Measurements from ENCODE around the gene PRKCZ. TPM values are rescaled to one million over a fixed set of nuclear protein-coding genes. Genes with fewer than 3 reads are reported as not detected.

Gene PRKCZ
- total RNA-seq, 1 donor from 2014 or later, result 7.8 TPM

DNA sequence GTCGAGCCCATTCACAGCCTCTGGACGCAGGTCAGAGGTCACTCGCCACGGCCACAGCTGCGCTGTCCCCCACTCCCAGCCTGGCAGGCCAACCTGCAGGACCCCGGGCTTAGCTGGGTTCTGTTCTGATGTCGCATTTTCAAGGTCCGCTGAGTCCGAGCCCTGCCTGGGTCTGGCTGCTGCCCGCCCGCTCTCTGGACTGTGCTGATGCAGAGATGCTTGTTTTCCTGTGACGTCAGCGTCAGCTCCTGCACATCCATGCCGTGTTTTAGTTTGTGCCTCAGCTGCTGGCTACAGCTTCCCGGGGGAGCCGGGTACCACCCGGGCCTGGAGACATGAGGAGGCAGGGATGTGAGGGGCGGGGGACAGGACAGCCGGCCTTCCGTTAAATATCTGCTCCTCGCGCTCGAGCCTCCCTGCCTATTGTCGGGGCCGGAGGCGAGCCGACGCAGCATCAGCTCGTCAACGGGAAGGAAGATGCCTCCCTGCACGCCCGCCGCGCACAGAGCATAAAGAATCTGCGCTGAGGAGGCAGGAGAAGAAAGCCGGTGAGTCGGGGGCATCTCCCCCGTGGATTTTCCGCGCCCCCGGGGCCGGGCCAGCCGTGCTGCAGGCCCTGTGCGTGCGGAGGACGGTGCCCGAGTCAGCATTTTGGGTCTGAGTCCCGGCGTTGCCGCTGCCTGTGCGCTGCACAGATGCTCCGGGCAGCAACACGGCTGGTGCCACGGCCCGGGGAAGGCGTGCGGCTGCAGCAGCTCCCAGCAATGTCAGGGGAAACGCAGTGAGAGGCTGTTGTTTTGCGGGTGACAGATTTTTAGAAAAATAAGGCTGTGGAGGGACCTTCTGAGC lies 23.4 kb downstream of the PRKCZ start:
- peak overlapping the region; percentile 59 for H3K27ac Mint-ChIP-seq (ENCODE audit: unreplicated experiment)
- peaks cover 11% of the 10 kb centered on the region for H3K4me1 Mint-ChIP-seq (ENCODE audit: low read depth)
- no peak for DNase-seq (ENCODE audit: low spot score)
- H3K4me3 Mint-ChIP-seq (ENCODE audit: unreplicated experiment), result peak overlapping the region; percentile 74
- H3K9me3 Mint-ChIP-seq (ENCODE audit: low read depth), result peaks cover 18% of the 10 kb centered on the region
- TF ChIP-seq, protein P1, sequence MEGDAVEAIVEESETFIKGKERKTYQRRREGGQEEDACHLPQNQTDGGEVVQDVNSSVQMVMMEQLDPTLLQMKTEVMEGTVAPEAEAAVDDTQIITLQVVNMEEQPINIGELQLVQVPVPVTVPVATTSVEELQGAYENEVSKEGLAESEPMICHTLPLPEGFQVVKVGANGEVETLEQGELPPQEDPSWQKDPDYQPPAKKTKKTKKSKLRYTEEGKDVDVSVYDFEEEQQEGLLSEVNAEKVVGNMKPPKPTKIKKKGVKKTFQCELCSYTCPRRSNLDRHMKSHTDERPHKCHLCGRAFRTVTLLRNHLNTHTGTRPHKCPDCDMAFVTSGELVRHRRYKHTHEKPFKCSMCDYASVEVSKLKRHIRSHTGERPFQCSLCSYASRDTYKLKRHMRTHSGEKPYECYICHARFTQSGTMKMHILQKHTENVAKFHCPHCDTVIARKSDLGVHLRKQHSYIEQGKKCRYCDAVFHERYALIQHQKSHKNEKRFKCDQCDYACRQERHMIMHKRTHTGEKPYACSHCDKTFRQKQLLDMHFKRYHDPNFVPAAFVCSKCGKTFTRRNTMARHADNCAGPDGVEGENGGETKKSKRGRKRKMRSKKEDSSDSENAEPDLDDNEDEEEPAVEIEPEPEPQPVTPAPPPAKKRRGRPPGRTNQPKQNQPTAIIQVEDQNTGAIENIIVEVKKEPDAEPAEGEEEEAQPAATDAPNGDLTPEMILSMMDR (IDR thresholded peaks at IDR 0.05), result no peak
- H3K27me3 Mint-ChIP-seq (ENCODE audit: low read depth), result peaks cover 6% of the 10 kb centered on the region
- peaks cover 15% of the 10 kb centered on the region for H3K36me3 Mint-ChIP-seq (ENCODE audit: low read depth)

DNA sequence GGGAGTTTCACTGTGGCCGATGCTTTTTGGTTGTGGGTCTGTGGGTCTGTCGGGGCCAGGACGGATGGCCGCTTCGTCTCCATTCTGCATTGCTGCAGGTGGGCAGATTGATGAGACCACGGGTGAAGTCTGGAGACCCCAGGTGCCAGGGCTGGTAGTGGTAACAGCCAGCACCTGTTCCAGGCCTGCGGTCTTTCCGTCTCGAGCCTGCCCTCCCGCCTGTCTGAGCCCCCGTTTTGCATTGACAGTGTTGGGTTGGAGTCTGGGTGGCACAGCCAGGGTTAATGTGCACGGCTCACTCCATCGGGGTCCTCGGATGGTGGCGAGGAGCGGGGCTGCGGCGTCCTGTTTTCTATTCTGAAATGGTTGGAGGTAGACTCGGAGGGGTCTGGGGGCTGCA lies 24.2 kb downstream of the PRKCZ start:
- Mint-ChIP-seq H3K4me3 (ENCODE audit: unreplicated experiment) (peak overlapping the region; percentile 74), H3K27ac (ENCODE audit: unreplicated experiment) (no peak overlapping the region)

GRCh38 chr1:2074944-2075740 lies 24.9 kb downstream of the PRKCZ start:
- Mint-ChIP-seq H3K27ac (ENCODE audit: unreplicated experiment) (no peak overlapping the region), H3K4me3 (ENCODE audit: unreplicated experiment) (no peak overlapping the region), H3K4me1 (ENCODE audit: low read depth) (peaks cover 11% of the 10 kb centered on the region), H3K36me3 (ENCODE audit: low read depth) (peaks cover 16% of the 10 kb centered on the region), H3K9me3 (ENCODE audit: low read depth) (peaks cover 22% of the 10 kb centered on the region), H3K27me3 (ENCODE audit: low read depth) (peaks cover 6% of the 10 kb centered on the region)
- DNase-seq (ENCODE audit: low spot score), result no peak
- TF ChIP-seq, protein P1 (IDR thresholded peaks at IDR 0.05), result no peak

More for the DNA sequence above, 24.2 kb downstream of the PRKCZ start:
- no peak for DNase-seq (ENCODE audit: low spot score)
- peaks cover 22% of the 10 kb centered on the region for H3K9me3 Mint-ChIP-seq (ENCODE audit: low read depth)
- TF ChIP-seq, protein P1 (IDR thresholded peaks at IDR 0.05), result no peak
- peaks cover 6% of the 10 kb centered on the region for H3K27me3 Mint-ChIP-seq (ENCODE audit: low read depth)
- peaks cover 11% of the 10 kb centered on the region for H3K4me1 Mint-ChIP-seq (ENCODE audit: low read depth)
- peaks cover 16% of the 10 kb centered on the region for H3K36me3 Mint-ChIP-seq (ENCODE audit: low read depth)

GRCh38 chr1:2076826-2077225 lies 26.6 kb downstream of the PRKCZ start:
- no peak overlapping the region for H3K4me3 Mint-ChIP-seq (ENCODE audit: unreplicated experiment)
- no peak overlapping the region for H3K27ac Mint-ChIP-seq (ENCODE audit: unreplicated experiment)
- peaks cover 11% of the 10 kb centered on the region for H3K4me1 Mint-ChIP-seq (ENCODE audit: low read depth)
- TF ChIP-seq, protein P1 (IDR thresholded peaks at IDR 0.05), result no peak
- H3K9me3 Mint-ChIP-seq (ENCODE audit: low read depth), result peaks cover 22% of the 10 kb centered on the region
- H3K36me3 Mint-ChIP-seq (ENCODE audit: low read depth), result peaks cover 16% of the 10 kb centered on the region
- H3K27me3 Mint-ChIP-seq (ENCODE audit: low read depth), result peaks cover 6% of the 10 kb centered on the region
- no peak for DNase-seq (ENCODE audit: low spot score)

DNA sequence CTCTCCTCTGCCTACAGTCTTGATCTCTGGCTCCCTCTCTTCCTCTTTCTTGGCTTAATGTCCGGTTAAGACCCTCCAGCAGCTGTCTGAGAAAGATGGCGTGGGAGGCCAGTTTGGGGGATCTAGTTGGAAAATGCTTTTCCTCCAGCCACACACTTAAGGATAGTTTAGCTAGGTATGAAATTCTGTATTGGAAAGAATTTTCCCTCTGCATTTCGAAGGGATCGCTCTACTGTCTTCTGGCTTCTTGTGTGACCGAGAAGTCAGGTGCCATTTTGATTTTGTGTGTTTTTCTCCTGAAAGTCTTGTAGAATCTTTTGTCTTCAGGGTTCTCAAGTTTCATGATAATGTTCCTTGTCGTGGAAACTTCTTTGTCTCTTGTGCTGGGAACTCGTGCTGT lies 28.0 kb downstream of the PRKCZ start:
- Mint-ChIP-seq H3K4me1 (ENCODE audit: low read depth) (peaks cover 11% of the 10 kb centered on the region), H3K27ac (ENCODE audit: unreplicated experiment) (no peak overlapping the region)

More for the DNA sequence above, 28.0 kb downstream of the PRKCZ start:
- H3K9me3 Mint-ChIP-seq (ENCODE audit: low read depth), result peaks cover 22% of the 10 kb centered on the region
- peaks cover 6% of the 10 kb centered on the region for H3K27me3 Mint-ChIP-seq (ENCODE audit: low read depth)
- TF ChIP-seq, protein P1 (IDR thresholded peaks at IDR 0.05), result no peak
- H3K4me3 Mint-ChIP-seq (ENCODE audit: unreplicated experiment), result no peak overlapping the region
- peaks cover 16% of the 10 kb centered on the region for H3K36me3 Mint-ChIP-seq (ENCODE audit: low read depth)
- no peak for DNase-seq (ENCODE audit: low spot score)

Data from chondrocyte (in vitro differentiated cells).